GM12875 (cell line): ENCODE measurements around the gene TXNL1.

Experiments
- H3K4me3 ChIP-seq: one replicate; pipeline ENCODE4 v1.5.1; 2011; ENCODE audit warnings: low read depth, low read length, control low read depth
- TF ChIP-seq, protein P1 (sequence below): IDR thresholded peaks from 2 replicates; pipeline ENCODE4 v1.5.1; 2011; ENCODE audit warnings: low read depth, mild to moderate bottlenecking, control low read depth, inconsistent platforms, low read length, moderate library complexity, borderline replicate concordance; ENCODE audit not compliant: insufficient read depth

The TXNL1 gene

DNA sequence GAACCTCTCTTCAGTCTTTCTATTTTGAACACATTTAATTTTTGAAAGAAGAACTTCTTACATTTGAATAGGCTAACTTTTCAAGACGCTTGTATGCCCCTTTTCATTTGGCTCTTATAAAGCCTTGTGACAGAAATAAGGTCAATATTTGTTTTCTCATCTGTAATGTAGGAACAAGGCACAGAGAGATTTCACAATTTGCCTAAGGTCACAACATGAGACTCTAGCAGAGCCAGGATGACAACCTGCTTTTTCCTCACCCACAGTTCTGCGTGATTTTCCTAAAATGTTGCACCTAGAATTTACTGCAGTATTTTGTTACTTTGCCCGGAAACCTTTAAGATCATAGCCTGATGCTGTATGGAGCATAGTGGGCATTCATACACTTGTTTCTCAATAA is 67.4 kb downstream of the TXNL1 start:
- TF ChIP-seq, protein P1, sequence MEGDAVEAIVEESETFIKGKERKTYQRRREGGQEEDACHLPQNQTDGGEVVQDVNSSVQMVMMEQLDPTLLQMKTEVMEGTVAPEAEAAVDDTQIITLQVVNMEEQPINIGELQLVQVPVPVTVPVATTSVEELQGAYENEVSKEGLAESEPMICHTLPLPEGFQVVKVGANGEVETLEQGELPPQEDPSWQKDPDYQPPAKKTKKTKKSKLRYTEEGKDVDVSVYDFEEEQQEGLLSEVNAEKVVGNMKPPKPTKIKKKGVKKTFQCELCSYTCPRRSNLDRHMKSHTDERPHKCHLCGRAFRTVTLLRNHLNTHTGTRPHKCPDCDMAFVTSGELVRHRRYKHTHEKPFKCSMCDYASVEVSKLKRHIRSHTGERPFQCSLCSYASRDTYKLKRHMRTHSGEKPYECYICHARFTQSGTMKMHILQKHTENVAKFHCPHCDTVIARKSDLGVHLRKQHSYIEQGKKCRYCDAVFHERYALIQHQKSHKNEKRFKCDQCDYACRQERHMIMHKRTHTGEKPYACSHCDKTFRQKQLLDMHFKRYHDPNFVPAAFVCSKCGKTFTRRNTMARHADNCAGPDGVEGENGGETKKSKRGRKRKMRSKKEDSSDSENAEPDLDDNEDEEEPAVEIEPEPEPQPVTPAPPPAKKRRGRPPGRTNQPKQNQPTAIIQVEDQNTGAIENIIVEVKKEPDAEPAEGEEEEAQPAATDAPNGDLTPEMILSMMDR = no peak
- H3K4me3 ChIP-seq = no peak overlapping the region

DNA sequence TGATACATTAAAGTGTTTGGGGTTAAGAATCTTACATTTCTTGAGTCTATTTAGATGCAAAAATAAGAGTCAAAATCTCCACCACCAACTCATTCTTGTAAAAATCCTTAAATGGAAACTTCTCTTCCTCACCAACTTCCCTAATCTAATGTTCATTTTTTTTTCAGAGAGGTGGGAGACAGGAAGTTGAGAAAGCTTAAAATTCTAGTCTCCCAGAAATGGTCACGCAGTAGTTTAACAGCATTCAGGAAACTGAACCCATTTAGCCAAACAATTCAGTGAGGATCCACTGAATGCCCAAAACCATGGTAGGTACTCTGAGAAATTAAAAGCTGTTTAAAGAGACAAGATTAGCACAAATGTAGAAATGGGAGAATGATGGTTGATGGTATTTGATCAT is 69.0 kb downstream of the TXNL1 start:
- H3K4me3 ChIP-seq = no peak overlapping the region
- TF ChIP-seq, protein P1 = no peak

DNA sequence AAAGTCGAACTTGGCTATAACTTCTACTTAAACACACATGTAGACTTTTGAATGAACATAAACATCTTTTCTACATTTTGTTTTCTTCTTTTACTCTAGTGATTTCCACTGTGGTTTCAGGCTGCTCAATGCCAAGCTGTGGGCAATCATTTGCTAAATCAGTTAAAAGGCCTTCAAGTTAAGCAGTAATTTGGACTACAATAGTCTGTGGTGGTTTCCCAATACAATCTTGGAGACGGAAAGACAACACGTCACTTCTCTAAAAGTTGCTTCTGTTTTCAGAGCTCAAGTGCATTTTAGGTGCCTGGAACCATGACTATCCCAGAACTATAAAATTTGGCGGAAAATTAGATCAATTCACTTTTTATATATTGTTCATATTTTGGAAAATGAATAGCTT is 69.4 kb downstream of the TXNL1 start:
- no peak overlapping the region for H3K4me3 ChIP-seq
- TF ChIP-seq, protein P1 = no peak

DNA sequence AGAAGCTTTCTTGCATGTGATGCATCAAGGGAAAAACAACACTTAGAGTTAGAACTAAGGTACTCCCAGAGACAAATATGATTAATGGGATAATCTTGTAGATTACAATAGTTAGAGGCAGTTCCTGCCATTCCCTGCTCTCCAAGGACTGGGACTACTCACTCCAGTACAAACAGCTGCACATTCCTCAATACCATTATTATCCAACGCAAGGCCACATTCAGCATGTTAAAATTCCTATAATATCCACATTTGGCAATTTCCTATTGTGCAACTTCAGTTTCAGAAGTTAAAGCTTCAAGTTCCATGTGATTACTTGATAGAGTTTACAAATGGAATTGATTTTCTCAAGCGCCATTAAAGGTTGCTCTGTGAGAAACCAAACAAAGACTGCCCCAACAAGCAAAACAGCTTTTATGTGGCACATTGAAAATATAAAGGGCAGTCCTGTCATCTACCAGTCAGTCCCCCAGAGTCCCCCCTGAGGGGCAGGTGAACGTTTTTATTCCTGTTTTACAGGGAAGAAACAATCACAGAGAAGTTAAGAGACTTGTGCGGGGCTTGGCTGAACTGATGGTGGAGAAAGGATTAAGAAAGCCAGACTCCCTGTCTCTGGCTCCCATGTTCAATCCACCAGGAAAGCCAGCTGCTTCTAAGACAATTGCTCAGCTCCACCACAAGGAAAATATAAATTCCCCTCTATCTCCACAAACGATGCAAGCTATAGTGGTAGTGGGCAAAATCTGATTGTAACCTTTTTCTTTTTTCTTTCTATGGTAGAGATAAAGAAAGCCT is 72.6 kb downstream of the TXNL1 start:
- no peak overlapping the region for H3K4me3 ChIP-seq
- TF ChIP-seq, protein P1 = no peak

DNA sequence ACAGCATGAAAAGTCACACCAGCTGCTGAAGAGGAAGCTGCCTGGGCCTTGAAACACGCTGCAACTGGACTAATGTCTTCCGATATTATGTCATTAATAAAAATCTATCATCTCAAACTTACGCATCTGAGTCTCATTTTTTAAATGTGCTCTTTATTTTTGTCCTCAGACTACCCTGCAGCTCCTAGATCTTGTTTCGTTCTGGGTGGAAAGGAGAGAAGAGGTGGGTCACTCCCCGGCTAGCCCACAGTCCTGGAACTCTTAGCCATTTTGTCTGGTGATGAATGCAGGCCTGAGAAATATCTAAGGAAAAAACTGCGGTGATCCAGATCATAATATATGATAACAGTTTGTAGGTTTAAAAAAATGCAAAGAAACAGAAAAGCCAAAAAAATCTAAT is 73.3 kb downstream of the TXNL1 start:
- no peak overlapping the region for H3K4me3 ChIP-seq
- TF ChIP-seq, protein P1 = no peak

DNA sequence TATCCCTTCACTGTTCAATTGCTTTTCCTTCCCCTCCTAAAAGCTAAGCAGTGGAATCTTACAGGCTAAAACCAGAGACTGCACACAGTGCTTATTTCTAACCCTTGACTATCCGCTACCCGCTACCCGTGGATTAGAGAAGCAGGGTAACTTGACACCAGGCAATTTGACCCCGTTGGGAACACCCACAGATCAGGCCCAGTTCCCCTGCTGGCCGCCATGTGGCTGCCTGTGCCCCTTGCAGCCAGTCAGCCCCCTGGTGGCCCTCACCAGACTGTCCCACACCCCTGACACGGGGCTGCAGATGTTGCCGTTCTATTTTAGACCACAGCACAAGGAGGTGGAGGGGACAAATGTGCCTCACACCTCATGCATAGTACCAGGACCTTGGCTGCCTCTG is 74.8 kb downstream of the TXNL1 start:
- TF ChIP-seq, protein P1 = peak; percentile 47; the same call in 1 of the 2 replicates
- H3K4me3 ChIP-seq = no peak overlapping the region

DNA sequence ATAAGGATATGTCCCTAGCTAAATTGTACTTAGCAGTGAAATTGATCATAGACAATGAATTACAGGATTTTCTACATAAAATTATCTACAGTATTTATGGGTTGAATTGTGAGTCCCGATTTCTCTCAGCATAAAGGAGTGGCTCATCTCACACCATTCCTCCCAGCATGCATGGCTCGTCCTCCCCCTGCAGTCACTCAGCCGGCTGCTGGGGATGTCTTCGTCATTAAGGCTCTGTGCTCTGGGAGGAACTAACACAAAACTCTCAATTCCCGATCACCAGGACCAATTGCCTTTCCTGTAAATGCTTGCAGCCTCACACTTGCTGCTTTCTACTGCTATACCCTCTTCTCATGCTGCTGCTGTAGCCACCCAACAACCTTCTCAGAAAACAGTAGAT is 75.9 kb downstream of the TXNL1 start:
- TF ChIP-seq, protein P1 = no peak
- H3K4me3 ChIP-seq = no peak overlapping the region
